ENCODE measurements around the gene ARHGAP26. TPM values are rescaled to one million over a fixed set of nuclear protein-coding genes. Genes with fewer than 3 reads are reported as not detected.

Gene ARHGAP26
- total RNA-seq, 4 donors from 2014 or later, result 35.0 to 72.2 (median 44.0) TPM

GRCh38 chr5:143216211-143216610 lies 446.0 kb downstream of the ARHGAP26 start:
- TF ChIP-seq, protein P1, sequence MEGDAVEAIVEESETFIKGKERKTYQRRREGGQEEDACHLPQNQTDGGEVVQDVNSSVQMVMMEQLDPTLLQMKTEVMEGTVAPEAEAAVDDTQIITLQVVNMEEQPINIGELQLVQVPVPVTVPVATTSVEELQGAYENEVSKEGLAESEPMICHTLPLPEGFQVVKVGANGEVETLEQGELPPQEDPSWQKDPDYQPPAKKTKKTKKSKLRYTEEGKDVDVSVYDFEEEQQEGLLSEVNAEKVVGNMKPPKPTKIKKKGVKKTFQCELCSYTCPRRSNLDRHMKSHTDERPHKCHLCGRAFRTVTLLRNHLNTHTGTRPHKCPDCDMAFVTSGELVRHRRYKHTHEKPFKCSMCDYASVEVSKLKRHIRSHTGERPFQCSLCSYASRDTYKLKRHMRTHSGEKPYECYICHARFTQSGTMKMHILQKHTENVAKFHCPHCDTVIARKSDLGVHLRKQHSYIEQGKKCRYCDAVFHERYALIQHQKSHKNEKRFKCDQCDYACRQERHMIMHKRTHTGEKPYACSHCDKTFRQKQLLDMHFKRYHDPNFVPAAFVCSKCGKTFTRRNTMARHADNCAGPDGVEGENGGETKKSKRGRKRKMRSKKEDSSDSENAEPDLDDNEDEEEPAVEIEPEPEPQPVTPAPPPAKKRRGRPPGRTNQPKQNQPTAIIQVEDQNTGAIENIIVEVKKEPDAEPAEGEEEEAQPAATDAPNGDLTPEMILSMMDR (IDR thresholded peaks at IDR 0.05; ENCODE audit: low read depth), result no peak

- TF ChIP-seq, protein P1 (IDR thresholded peaks at IDR 0.05; ENCODE audit: low read depth), result no peak
These were observed 447.1 kb downstream of the ARHGAP26 start for GRCh38 chr5:143217065-143217803.

GRCh38 chr5:143217804-143218160 lies 447.6 kb downstream of the ARHGAP26 start:
- TF ChIP-seq, protein P1 (IDR thresholded peaks at IDR 0.05; ENCODE audit: low read depth), result no peak

DNA sequence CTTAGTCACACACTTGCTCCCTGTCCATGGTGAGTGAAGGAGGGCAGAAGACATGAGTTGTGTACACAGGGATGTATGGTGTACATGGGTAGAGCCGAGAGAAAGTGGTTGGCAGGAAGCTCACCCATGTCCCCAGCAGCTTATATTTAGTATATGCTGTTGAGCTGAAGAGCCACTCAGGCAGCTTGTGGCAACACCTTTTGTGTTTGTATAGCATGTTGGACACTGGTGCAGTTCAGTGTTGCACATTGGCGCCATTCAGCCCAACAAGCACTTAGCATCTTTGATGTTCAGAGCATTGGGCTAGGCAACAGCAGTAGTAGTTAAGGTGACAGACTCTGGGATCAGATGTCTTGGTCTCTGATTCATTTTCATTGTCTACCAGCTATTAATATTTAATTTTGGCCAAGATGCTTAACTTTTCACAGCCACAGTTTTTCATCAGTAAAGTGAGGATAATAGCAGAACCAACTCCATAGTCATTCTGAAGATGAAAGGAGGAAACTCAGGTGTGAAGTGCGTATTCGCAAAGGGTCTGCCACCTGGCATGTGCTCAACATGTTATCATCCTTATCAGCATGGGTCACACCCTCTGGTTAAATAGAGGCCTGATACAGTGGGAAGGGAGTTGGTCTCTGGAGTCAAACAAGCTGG lies 448.5 kb downstream of the ARHGAP26 start:
- TF ChIP-seq, protein P1 (IDR thresholded peaks at IDR 0.05; ENCODE audit: low read depth), result no peak

DNA sequence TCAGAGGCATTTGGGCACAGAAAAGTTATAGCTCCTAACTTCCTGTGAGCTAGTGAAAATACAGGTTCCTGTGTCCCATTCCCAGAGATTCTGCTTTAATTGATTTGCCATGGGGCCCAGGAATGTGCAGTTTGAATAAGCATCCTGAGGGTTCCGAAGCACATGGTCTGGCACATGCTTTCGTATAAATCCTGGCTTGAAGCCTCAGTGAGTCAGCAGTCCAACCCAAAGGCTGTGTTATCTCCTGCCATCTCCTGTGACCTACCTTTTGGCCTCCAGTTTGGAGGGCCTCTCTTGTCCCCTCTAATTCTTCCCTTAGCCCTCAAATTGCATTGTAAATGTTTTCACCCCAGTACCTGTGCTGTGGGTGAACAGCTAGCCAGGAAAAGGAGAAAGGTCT lies 449.5 kb downstream of the ARHGAP26 start:
- TF ChIP-seq, protein P1 (IDR thresholded peaks at IDR 0.05; ENCODE audit: low read depth), result no peak

DNA sequence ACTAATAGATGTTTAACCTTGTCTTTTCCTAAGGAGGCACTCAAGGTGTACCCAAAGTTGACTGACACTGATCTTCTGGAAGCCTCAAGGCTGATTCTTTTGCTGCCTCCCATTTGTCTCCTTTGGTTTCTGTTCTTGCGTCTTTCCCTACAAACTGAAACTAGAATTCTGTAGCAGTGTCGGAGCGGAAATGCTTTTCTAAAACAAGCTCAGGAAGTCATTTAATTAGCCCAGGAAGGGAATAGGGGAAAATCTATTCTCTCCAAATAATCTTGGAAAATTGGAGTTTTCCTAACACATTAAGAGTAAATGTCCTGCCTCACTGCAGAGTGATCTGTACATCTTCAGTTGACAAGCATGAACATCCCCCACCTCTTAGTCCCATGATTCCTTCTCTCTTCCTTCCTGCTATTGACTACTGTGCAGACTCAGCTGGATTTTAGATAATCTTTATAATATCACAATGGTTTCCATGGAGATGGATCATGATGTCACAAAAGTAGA lies 450.6 kb downstream of the ARHGAP26 start:
- TF ChIP-seq, protein P1 (IDR thresholded peaks at IDR 0.05; ENCODE audit: low read depth), result no peak
